ENCODE results near the gene ZMYND10.

DNA sequence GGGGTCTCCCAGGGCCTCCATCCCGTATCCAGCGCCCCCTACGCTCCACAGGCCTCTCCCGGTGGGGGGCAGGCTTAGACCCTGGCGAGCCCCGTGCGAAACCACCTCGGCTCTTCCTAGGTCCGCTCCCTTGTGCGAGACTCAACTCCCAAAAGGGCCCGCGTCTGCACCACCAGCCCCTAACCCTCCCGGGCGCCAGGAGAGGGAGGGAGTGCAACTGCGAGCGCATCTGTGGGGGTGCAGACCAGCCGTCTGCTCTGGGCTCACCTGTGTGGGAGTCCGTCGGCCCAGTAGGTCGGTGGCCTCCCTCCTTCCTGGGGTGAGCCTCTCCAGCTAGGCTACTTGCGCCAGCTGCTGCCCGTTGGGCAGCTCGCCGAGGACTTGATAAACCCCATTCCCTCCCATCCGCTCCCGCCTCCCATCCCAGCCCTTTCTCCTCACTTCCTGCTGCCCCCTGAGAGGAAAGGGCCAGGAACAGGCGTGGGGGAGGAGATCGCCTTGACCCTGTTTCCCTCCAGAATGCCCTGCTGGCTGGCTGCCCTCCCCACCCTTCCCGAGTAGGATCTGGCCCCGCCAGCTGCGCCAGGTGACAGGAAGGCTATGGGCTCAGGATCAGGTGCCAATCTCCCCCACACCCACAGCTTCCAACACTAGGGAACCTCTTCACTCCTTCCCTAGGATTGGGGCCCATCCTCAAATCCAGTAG is 23.0 kb downstream of the ZMYND10 start, which contains the start of gene HYAL2:
- TF ChIP-seq ZC3H10 (CRISPR knock-in tag; IDR thresholded peaks at IDR 0.05) = no peak
- TF ChIP-seq, protein P1, sequence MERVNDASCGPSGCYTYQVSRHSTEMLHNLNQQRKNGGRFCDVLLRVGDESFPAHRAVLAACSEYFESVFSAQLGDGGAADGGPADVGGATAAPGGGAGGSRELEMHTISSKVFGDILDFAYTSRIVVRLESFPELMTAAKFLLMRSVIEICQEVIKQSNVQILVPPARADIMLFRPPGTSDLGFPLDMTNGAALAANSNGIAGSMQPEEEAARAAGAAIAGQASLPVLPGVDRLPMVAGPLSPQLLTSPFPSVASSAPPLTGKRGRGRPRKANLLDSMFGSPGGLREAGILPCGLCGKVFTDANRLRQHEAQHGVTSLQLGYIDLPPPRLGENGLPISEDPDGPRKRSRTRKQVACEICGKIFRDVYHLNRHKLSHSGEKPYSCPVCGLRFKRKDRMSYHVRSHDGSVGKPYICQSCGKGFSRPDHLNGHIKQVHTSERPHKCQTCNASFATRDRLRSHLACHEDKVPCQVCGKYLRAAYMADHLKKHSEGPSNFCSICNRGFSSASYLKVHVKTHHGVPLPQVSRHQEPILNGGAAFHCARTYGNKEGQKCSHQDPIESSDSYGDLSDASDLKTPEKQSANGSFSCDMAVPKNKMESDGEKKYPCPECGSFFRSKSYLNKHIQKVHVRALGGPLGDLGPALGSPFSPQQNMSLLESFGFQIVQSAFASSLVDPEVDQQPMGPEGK (CRISPR knock-in tag; IDR thresholded peaks at IDR 0.05; ENCODE audit: borderline replicate concordance) = no peak
- TF ChIP-seq BACH2 (CRISPR knock-in tag; IDR thresholded peaks at IDR 0.05; ENCODE audit: borderline replicate concordance) = no peak
- TF ChIP-seq ARNTL (CRISPR knock-in tag; IDR thresholded peaks at IDR 0.05; ENCODE audit: borderline replicate concordance, low read depth) = no peak
- TF ChIP-seq ZFP3 (CRISPR knock-in tag; IDR thresholded peaks at IDR 0.05) = no peak
- TF ChIP-seq OSR1 (CRISPR knock-in tag; IDR thresholded peaks at IDR 0.05) = no peak
- TF ChIP-seq ZFP30 (CRISPR knock-in tag; IDR thresholded peaks at IDR 0.05) = no peak
- no peak for TF ChIP-seq TCF4 (CRISPR knock-in tag; IDR thresholded peaks at IDR 0.05; ENCODE audit: borderline replicate concordance)
- no peak for TF ChIP-seq TOX (CRISPR knock-in tag; IDR thresholded peaks at IDR 0.05; ENCODE audit: borderline replicate concordance)
- TF ChIP-seq, protein P2, sequence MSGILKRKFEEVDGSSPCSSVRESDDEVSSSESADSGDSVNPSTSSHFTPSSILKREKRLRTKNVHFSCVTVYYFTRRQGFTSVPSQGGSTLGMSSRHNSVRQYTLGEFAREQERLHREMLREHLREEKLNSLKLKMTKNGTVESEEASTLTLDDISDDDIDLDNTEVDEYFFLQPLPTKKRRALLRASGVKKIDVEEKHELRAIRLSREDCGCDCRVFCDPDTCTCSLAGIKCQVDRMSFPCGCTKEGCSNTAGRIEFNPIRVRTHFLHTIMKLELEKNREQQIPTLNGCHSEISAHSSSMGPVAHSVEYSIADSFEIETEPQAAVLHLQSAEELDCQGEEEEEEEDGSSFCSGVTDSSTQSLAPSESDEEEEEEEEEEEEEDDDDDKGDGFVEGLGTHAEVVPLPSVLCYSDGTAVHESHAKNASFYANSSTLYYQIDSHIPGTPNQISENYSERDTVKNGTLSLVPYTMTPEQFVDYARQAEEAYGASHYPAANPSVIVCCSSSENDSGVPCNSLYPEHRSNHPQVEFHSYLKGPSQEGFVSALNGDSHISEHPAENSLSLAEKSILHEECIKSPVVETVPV (CRISPR knock-in tag; IDR thresholded peaks at IDR 0.05) = no peak
- TF ChIP-seq ZNF70 (CRISPR knock-in tag; IDR thresholded peaks at IDR 0.05) = no peak
- no peak for TF ChIP-seq ZNF8 (CRISPR knock-in tag; IDR thresholded peaks at IDR 0.05)
- no peak for TF ChIP-seq ESRRG (CRISPR knock-in tag; IDR thresholded peaks at IDR 0.05)
